IPS-18a (cell line): ENCODE data around the gene BCL10.

ENCODE experiments used
- H3K27ac ChIP-seq: one replicate; pipeline ENCODE4 v1.5.1; 2013; ENCODE audit warnings: low read length
- H3K27me3 ChIP-seq: one replicate; pipeline ENCODE4 v1.6.1; 2013; ENCODE audit warnings: mild to moderate bottlenecking, low read length; ENCODE audit not compliant: control insufficient read depth, insufficient read depth
- H3K36me3 ChIP-seq: one replicate; pipeline ENCODE4 v1.6.1; 2013; ENCODE audit warnings: low read depth, low read length; ENCODE audit not compliant: control insufficient read depth
- H3K4me1 ChIP-seq: one replicate; pipeline ENCODE4 v1.6.1; 2013; ENCODE audit warnings: low read depth, low read length; ENCODE audit not compliant: control insufficient read depth
- H3K4me3 ChIP-seq: one replicate; pipeline ENCODE4 v1.5.1; 2013; ENCODE audit warnings: low read length
- H3K9ac ChIP-seq: one replicate; pipeline ENCODE4 v1.6.1; 2013; ENCODE audit warnings: mild to moderate bottlenecking, low read length, moderate library complexity
- H3K9me3 ChIP-seq: one replicate; pipeline ENCODE4 v1.6.1; 2013; ENCODE audit warnings: low read depth, low read length; ENCODE audit not compliant: control insufficient read depth

The BCL10 gene

GRCh38 chr1:85229574-85230097, 46.8 kb downstream of the BCL10 start:
- Histone ChIP-seq H3K36me3 (no peaks in the 10 kb centered on the region), H3K4me1 (peaks cover 16% of the 10 kb centered on the region), H3K27me3 (no peaks in the 10 kb centered on the region), H3K9ac (no peak overlapping the region), H3K9me3 (no peaks in the 10 kb centered on the region), H3K4me3 (no peak overlapping the region), H3K27ac (no peak overlapping the region)

GRCh38 chr1:85228972-85229371, 47.5 kb downstream of the BCL10 start:
- Histone ChIP-seq H3K9me3 (no peaks in the 10 kb centered on the region), H3K9ac (no peak overlapping the region), H3K4me3 (no peak overlapping the region), H3K36me3 (no peaks in the 10 kb centered on the region), H3K27ac (no peak overlapping the region), H3K27me3 (no peaks in the 10 kb centered on the region), H3K4me1 (peaks cover 20% of the 10 kb centered on the region)

- H3K9ac ChIP-seq: no peak overlapping the region
- H3K27me3 ChIP-seq: no peaks in the 10 kb centered on the region
- H3K9me3 ChIP-seq: no peaks in the 10 kb centered on the region
- H3K4me3 ChIP-seq: peak overlapping the region; percentile 51
- H3K27ac ChIP-seq: peak overlapping the region; percentile 35
- H3K4me1 ChIP-seq: peaks cover 20% of the 10 kb centered on the region
- H3K36me3 ChIP-seq: no peaks in the 10 kb centered on the region
These were observed 50.6 kb downstream of the BCL10 start for GRCh38 chr1:85225624-85226380.

GRCh38 chr1:85224734-85225623, 51.5 kb downstream of the BCL10 start:
- Histone ChIP-seq H3K27me3 (no peaks in the 10 kb centered on the region), H3K4me1 (peaks cover 20% of the 10 kb centered on the region), H3K4me3 (peak overlapping the region; percentile 51), H3K27ac (peak overlapping the region; percentile 35), H3K36me3 (no peaks in the 10 kb centered on the region), H3K9ac (no peak overlapping the region), H3K9me3 (no peaks in the 10 kb centered on the region)

DNA sequence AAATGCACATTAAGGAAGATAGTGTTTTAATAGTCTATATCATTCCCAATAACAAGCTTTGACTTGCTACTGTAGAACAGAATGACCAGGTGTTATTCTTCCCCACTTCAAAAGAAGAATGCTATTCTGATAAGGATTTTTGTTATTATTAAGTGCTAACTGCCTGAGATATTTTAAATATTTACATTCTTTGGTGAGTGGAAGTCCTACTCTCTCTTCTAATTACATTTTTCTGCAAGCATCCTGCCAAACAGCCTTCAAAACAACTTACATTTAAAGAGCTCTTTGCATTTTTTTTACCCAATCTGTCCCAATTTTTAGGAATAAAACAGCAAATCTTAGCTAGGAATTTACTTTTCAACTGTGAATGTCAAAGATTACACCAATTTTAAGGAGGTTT, 52.1 kb downstream of the BCL10 start:
- H3K27me3 ChIP-seq: no peaks in the 10 kb centered on the region
- no peaks in the 10 kb centered on the region for H3K9me3 ChIP-seq
- H3K4me3 ChIP-seq: no peak overlapping the region
- no peak overlapping the region for H3K9ac ChIP-seq
- H3K4me1 ChIP-seq: peaks cover 20% of the 10 kb centered on the region
- H3K36me3 ChIP-seq: no peaks in the 10 kb centered on the region
- H3K27ac ChIP-seq: no peak overlapping the region

DNA sequence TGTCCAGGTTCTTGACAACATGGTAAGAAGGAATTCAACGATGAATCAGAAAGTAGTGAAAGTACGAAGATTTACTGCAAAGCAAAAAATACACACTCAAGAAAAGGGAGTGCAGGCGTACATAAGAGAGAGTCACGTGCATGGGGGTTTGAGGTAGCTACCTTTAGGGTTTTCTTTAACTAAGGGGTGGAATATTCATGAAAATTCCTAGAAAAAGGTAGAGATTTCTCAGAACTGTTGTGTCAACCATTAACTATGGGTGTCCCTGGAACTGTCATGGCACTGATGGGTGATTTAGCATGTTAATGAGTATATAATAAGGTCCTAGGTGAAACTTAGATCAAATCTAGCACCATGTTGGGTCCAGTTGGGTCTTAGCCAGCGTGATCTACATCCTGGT, 53.1 kb downstream of the BCL10 start:
- no peaks in the 10 kb centered on the region for H3K9me3 ChIP-seq
- no peak overlapping the region for H3K27ac ChIP-seq
- H3K36me3 ChIP-seq: no peaks in the 10 kb centered on the region
- H3K27me3 ChIP-seq: no peaks in the 10 kb centered on the region
- H3K9ac ChIP-seq: no peak overlapping the region
- peaks cover 20% of the 10 kb centered on the region for H3K4me1 ChIP-seq
- no peak overlapping the region for H3K4me3 ChIP-seq

DNA sequence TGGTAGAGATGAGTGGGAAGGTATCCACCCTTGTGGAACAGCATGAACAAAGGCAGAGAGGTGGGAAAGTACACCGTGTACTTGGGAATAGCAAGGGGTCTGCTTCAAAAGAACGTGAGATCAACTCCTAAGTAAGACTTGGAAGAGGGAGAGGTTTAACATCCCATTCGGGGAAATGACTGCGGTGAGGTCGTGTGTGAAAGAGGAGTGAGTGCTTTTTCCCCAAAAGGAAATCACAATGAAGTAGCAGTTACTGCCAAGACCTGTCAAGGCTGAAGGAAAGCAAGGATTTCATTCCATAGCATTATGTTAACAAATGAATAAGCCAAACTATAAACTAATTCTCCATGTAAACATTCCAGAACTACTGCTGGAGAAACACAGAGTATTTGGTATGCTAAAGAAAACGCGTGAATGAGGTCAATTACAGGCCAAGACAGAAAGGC, 55.7 kb downstream of the BCL10 start:
- no peak overlapping the region for H3K4me3 ChIP-seq
- H3K9ac ChIP-seq: no peak overlapping the region
- H3K4me1 ChIP-seq: peaks cover 15% of the 10 kb centered on the region
- no peaks in the 10 kb centered on the region for H3K27me3 ChIP-seq
- no peaks in the 10 kb centered on the region for H3K36me3 ChIP-seq
- no peaks in the 10 kb centered on the region for H3K9me3 ChIP-seq
- H3K27ac ChIP-seq: no peak overlapping the region

GRCh38 chr1:85219853-85220610, 56.4 kb downstream of the BCL10 start:
- Histone ChIP-seq H3K27me3 (no peaks in the 10 kb centered on the region), H3K36me3 (no peaks in the 10 kb centered on the region)

DNA sequence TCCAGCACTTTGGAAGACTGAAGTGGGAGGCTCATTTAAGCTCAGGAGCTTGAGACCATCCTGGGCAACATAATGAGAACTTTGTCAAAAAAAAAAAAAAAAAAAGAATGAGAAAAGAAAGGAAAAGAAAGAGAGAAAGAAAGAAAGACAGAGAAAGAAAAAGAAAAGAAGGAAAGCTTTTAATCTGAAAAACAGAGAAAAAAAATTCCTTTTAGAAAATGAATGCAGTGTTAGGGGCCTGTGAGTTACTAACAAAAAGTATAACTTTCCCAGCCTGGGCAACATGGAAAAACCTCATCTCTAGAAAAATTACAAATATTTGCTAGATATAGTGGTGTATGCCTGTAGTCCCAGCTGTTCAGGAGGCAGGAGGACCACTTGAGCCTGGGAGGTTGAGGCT, 59.7 kb downstream of the BCL10 start:
- no peaks in the 10 kb centered on the region for H3K36me3 ChIP-seq
- H3K4me1 ChIP-seq: no peaks in the 10 kb centered on the region
- H3K27ac ChIP-seq: no peak overlapping the region
- H3K4me3 ChIP-seq: no peak overlapping the region
- no peaks in the 10 kb centered on the region for H3K27me3 ChIP-seq
- H3K9me3 ChIP-seq: no peaks in the 10 kb centered on the region
- no peak overlapping the region for H3K9ac ChIP-seq

More at GRCh38 chr1:85219853-85220610, 56.4 kb downstream of the BCL10 start:
- Histone ChIP-seq H3K9ac (no peak overlapping the region), H3K27ac (no peak overlapping the region), H3K4me1 (peaks cover 8% of the 10 kb centered on the region), H3K9me3 (no peaks in the 10 kb centered on the region), H3K4me3 (no peak overlapping the region)
